WTC11 (cell line): ENCODE results near the gene OR1L8. TPM values are rescaled to one million over a fixed set of nuclear protein-coding genes. Genes with fewer than 3 reads are reported as not detected.

Experiments used
- ATAC-seq: fragments of 200-7000 bp; cut with Tn5 transposase; 2 replicates; pipeline ENCODE4 v1.10.0; 2021; ENCODE audit warnings: mild to moderate bottlenecking, moderate library complexity
- CTCF ChIA-PET: fragments of 300-600 bp; sonication (Branson Sonifier 250); formaldehyde crosslinking; loops from one replicate; lab custom pipeline; 2021; ENCODE audit warnings: antibody characterized with exemption; lab: Charles Lee
- POLR2A ChIA-PET: fragments of 350-600 bp; sonication (Branson Sonifier 250); formaldehyde crosslinking; loops from one replicate; lab custom pipeline; 2021; ENCODE audit warnings: antibody characterized with exemption; lab: Charles Lee
- DNase-seq: peaks from one replicate; pipeline ENCODE4 v3.0.0; 2021; ENCODE audit warnings: low spot score
- H3K27ac Mint-ChIP-seq: 2 replicates; pipeline ENCODE4 v1.8.0; 2021; ENCODE audit warnings: mixed read lengths
- H3K27me3 Mint-ChIP-seq: 2 replicates; pipeline ENCODE4 v1.8.0; 2021; ENCODE audit warnings: low read depth, mild to moderate bottlenecking, moderate library complexity, mixed read lengths
- H3K36me3 Mint-ChIP-seq: 2 replicates; pipeline ENCODE4 v1.8.0; 2021; ENCODE audit warnings: mixed read lengths
- H3K4me1 Mint-ChIP-seq: 2 replicates; pipeline ENCODE4 v1.8.0; 2022; ENCODE audit warnings: mixed read lengths
- H3K4me3 Mint-ChIP-seq: 2 replicates; pipeline ENCODE4 v1.8.0; 2021; ENCODE audit warnings: mild to moderate bottlenecking, moderate library complexity, mixed read lengths
- H3K9me3 Mint-ChIP-seq: 2 replicates; pipeline ENCODE4 v1.8.0; 2021; ENCODE audit warnings: mixed read lengths
- AFF4 ChIP-seq: sonication (generic); formaldehyde crosslinking; IDR thresholded peaks from 2 replicates; pipeline ENCODE4 v1.8.1; 2023; ENCODE audit warnings: mild to moderate bottlenecking, missing genetic modification reagents, borderline replicate concordance
- ATF1 ChIP-seq: sonication (generic); formaldehyde crosslinking; IDR thresholded peaks from 2 replicates; pipeline ENCODE4 v1.8.1; 2023; ENCODE audit warnings: mild to moderate bottlenecking, moderate library complexity, missing genetic modification reagents
- CBFB ChIP-seq: sonication (generic); formaldehyde crosslinking; IDR thresholded peaks from 2 replicates; pipeline ENCODE4 v1.8.1; 2022; ENCODE audit warnings: mild to moderate bottlenecking, low read depth, missing genetic modification reagents
- CREM ChIP-seq: sonication (generic); formaldehyde crosslinking; IDR thresholded peaks from 2 replicates; pipeline ENCODE4 v1.8.1; 2022; ENCODE audit warnings: mild to moderate bottlenecking, missing genetic modification reagents, moderate library complexity
- FOXP4 ChIP-seq: sonication (generic); formaldehyde crosslinking; IDR thresholded peaks from 2 replicates; pipeline ENCODE4 v1.8.0; 2022; ENCODE audit warnings: mild to moderate bottlenecking, missing genetic modification reagents
- GRHL2 ChIP-seq: fragments of 250-450 bp; sonication (Bioruptor Pico); IDR thresholded peaks from 2 replicates; pipeline ENCODE4 v1.8.0; 2022; ENCODE audit warnings: mild to moderate bottlenecking, moderate library complexity; ENCODE audit not compliant: insufficient replicate concordance, severe bottlenecking
- GTF2I ChIP-seq: fragments of 250-450 bp; sonication (Bioruptor Pico); conservative IDR thresholded peaks from 2 replicates; pipeline ENCODE4 v1.4.0; 2021; ENCODE audit warnings: mild to moderate bottlenecking
- IRF1 ChIP-seq: sonication (generic); formaldehyde crosslinking; IDR thresholded peaks from 2 replicates; pipeline ENCODE4 v1.8.0; 2023; ENCODE audit warnings: missing genetic modification reagents
- JAZF1 ChIP-seq: fragments of 250-450 bp; sonication (Bioruptor Pico); IDR thresholded peaks from 2 replicates; pipeline ENCODE4 v1.9.0; 2021; ENCODE audit warnings: moderate library complexity, mild to moderate bottlenecking, inconsistent platforms
- NR1H2 ChIP-seq: sonication (generic); formaldehyde crosslinking; IDR thresholded peaks from 2 replicates; pipeline ENCODE4 v1.9.0; 2021; ENCODE audit warnings: mild to moderate bottlenecking, moderate library complexity, missing genetic modification reagents
- PRDM15 ChIP-seq: sonication (generic); formaldehyde crosslinking; IDR thresholded peaks from 2 replicates; pipeline ENCODE4 v1.8.0; 2022; ENCODE audit warnings: missing genetic modification reagents
- SMAD4 ChIP-seq: sonication (generic); formaldehyde crosslinking; IDR thresholded peaks from 2 replicates; pipeline ENCODE4 v1.8.0; 2022; ENCODE audit warnings: mild to moderate bottlenecking, missing genetic modification reagents
- TCF7 ChIP-seq: sonication (generic); formaldehyde crosslinking; IDR thresholded peaks from 2 replicates; pipeline ENCODE4 v1.8.0; 2022; ENCODE audit warnings: mild to moderate bottlenecking, low read depth, missing genetic modification reagents, moderate library complexity
- ZNF232 ChIP-seq: sonication (generic); formaldehyde crosslinking; IDR thresholded peaks from 2 replicates; pipeline ENCODE4 v1.8.0; 2022; ENCODE audit warnings: mild to moderate bottlenecking, missing genetic modification reagents
- ZNF416 ChIP-seq: fragments of 250-450 bp; sonication (Bioruptor Pico); IDR thresholded peaks from 2 replicates; pipeline ENCODE4 v1.9.0; 2021; ENCODE audit warnings: mild to moderate bottlenecking, inconsistent platforms
- ZNF671 ChIP-seq: fragments of 250-450 bp; sonication (Bioruptor Pico); IDR thresholded peaks from 2 replicates; pipeline ENCODE4 v1.8.0; 2021; ENCODE audit warnings: mild to moderate bottlenecking
- total RNA-seq: library from RNA; stranded (reverse); gene quantifications from 3 replicates; pipeline ENCODE4 v1.2.3, GENCODE V29; 2021

OR1L8 gene
- total RNA-seq, 1 experiment from 2014 or later = not detected

GRCh38 chr9:122561446-122561845 is 21.7 kb downstream of the OR1L8 start:
- H3K27me3 Mint-ChIP-seq = peaks cover 57% of the 10 kb centered on the region
- no peaks in the 10 kb centered on the region for H3K4me1 Mint-ChIP-seq
- TF ChIP-seq JAZF1 (CRISPR knock-in tag) = no peak
- TF ChIP-seq FOXP4 = no peak
- no peak for TF ChIP-seq CBFB
- no peak for TF ChIP-seq IRF1 (CRISPR knock-in tag)
- TF ChIP-seq GRHL2 (CRISPR knock-in tag) = no peak
- no peak for TF ChIP-seq GTF2I (CRISPR knock-in tag)
- no peak for TF ChIP-seq TCF7 (CRISPR knock-in tag)
- no peak for TF ChIP-seq CREM
- ATAC-seq (no peak), DNase-seq (no peak)
- H3K36me3 Mint-ChIP-seq = peaks cover 40% of the 10 kb centered on the region
- H3K4me3 Mint-ChIP-seq = no peak overlapping the region
- CTCF ChIA-PET = no interaction called here
- H3K9me3 Mint-ChIP-seq = peaks cover 85% of the 10 kb centered on the region
- no peak overlapping the region for H3K27ac Mint-ChIP-seq
- POLR2A ChIA-PET = no interaction called here

- ATAC-seq (no peak), DNase-seq (no peak)
- ChIA-PET CTCF (no interaction called here), POLR2A (no interaction called here)
- Mint-ChIP-seq H3K4me1 (no peaks in the 10 kb centered on the region), H3K9me3 (peaks cover 95% of the 10 kb centered on the region), H3K4me3 (no peak within 1 kb of the TSS), H3K27ac (no peak within 1 kb of the TSS), H3K36me3 (peaks cover 33% of the 10 kb centered on the region), H3K27me3 (peaks cover 34% of the 10 kb centered on the region)
- TF ChIP-seq ATF1 (CRISPR knock-in tag) = no peak
- no peak for TF ChIP-seq NR1H2 (CRISPR knock-in tag)
- no peak for TF ChIP-seq PRDM15 (CRISPR knock-in tag)
- no peak for TF ChIP-seq ZNF416 (CRISPR knock-in tag)
- TF ChIP-seq ZNF232 (CRISPR knock-in tag) = no peak
- TF ChIP-seq GRHL2 (CRISPR knock-in tag) = no peak
- TF ChIP-seq GTF2I (CRISPR knock-in tag) = no peak
- no peak for TF ChIP-seq ZNF671 (CRISPR knock-in tag)
- no peak for TF ChIP-seq AFF4 (CRISPR knock-in tag)
- TF ChIP-seq SMAD4 = no peak
These were observed 30.4 kb downstream of the OR1L8 start, which contains the start of gene OR1N2 for GRCh38 chr9:122552812-122553211. TSS of gene OR1N2 (plus strand) at chr9:122553112. CDS start at chr9:122553212, 100 bp downstream.
